GM21786 (cell line): Measurements from ENCODE around the gene LMX1B.
"Not testable (repeated sequence)": the region's sequence is repeated elsewhere in the genome, so short reads cannot be mapped to it uniquely, and the experiment has no call there.

Source experiments
- ATAC-seq: cut with Tn5 transposase; IDR thresholded peaks from one replicate; pipeline ENCODE4 v1.9.1; 2021; ENCODE audit not compliant: unreplicated experiment

Gene LMX1B

GRCh38 chr9:126656214-126656613 lies 42.5 kb downstream of the LMX1B start:
- not testable (repeated sequence) for ATAC-seq

- ATAC-seq, result no peak
Observed at GRCh38 chr9:126658201-126658825, 44.6 kb downstream of the LMX1B start.

- ATAC-seq, result no peak
Observed at GRCh38 chr9:126658956-126659555, 45.3 kb downstream of the LMX1B start.

GRCh38 chr9:126661122-126661520 lies 47.4 kb downstream of the LMX1B start:
- no peak for ATAC-seq

GRCh38 chr9:126661521-126662251 lies 48.0 kb downstream of the LMX1B start:
- ATAC-seq, result no peak

GRCh38 chr9:126663661-126664072 lies 49.9 kb downstream of the LMX1B start:
- ATAC-seq, result no peak

- no peak for ATAC-seq
Observed at GRCh38 chr9:126664900-126665643, 51.3 kb downstream of the LMX1B start.

GRCh38 chr9:126665644-126666035 lies 51.9 kb downstream of the LMX1B start:
- ATAC-seq, result no peak

GRCh38 chr9:126666155-126666803 lies 52.6 kb downstream of the LMX1B start:
- ATAC-seq, result no peak

- ATAC-seq, result no peak
Observed at GRCh38 chr9:126667190-126668055, 53.7 kb downstream of the LMX1B start.

GRCh38 chr9:126668058-126668457 lies 54.3 kb downstream of the LMX1B start:
- ATAC-seq, result no peak

- ATAC-seq, result no peak
Observed at GRCh38 chr9:126669108-126669507, 55.4 kb downstream of the LMX1B start.

GRCh38 chr9:126670270-126670669 lies 56.5 kb downstream of the LMX1B start:
- no peak for ATAC-seq

- ATAC-seq, result no peak
Observed at GRCh38 chr9:126671381-126671831, 57.7 kb downstream of the LMX1B start.

GRCh38 chr9:126671983-126672382 lies 58.3 kb downstream of the LMX1B start:
- no peak for ATAC-seq

- ATAC-seq, result no peak
Observed at GRCh38 chr9:126672634-126673284, 59.0 kb downstream of the LMX1B start.

GRCh38 chr9:126673689-126674364 lies 60.1 kb downstream of the LMX1B start:
- ATAC-seq, result no peak

GRCh38 chr9:126674365-126675146 lies 60.8 kb downstream of the LMX1B start:
- no peak for ATAC-seq
